Ishikawa (cell line): ENCODE measurements around the gene LSAMP.

ENCODE experiments used
- CEBPB ChIP-seq: IDR thresholded peaks from 2 replicates; pipeline ENCODE4 v1.6.1; 2012
- CREB1 ChIP-seq: IDR thresholded peaks from 2 replicates; pipeline ENCODE4 v1.6.1; 2012; ENCODE audit warnings: low read depth
- EGR1 ChIP-seq: IDR thresholded peaks from 2 replicates; pipeline ENCODE4 v1.6.1; 2012
- EP300 ChIP-seq: IDR thresholded peaks from 2 replicates; pipeline ENCODE4 v1.6.1; 2012; ENCODE audit warnings: borderline replicate concordance
- FOXM1 ChIP-seq: IDR thresholded peaks from 2 replicates; pipeline ENCODE4 v1.6.1; 2012; ENCODE audit warnings: low read depth, borderline replicate concordance
- NFIC ChIP-seq: IDR thresholded peaks from 2 replicates; pipeline ENCODE4 v1.6.1; 2012
- RAD21 ChIP-seq: IDR thresholded peaks from 2 replicates; pipeline ENCODE4 v1.6.1; 2012; ENCODE audit warnings: low read depth
- TAF1 ChIP-seq: IDR thresholded peaks from 2 replicates; pipeline ENCODE4 v1.6.1; 2012; ENCODE audit warnings: low read depth, mild to moderate bottlenecking
- TCF12 ChIP-seq: IDR thresholded peaks from 2 replicates; pipeline ENCODE4 v1.6.1; 2012; ENCODE audit warnings: low read depth
- TEAD4 ChIP-seq: IDR thresholded peaks from 2 replicates; pipeline ENCODE4 v1.6.1; 2012
- USF1 ChIP-seq: IDR thresholded peaks from 2 replicates; pipeline ENCODE4 v1.6.1; 2012
- YY1 ChIP-seq: IDR thresholded peaks from 2 replicates; pipeline ENCODE4 v1.6.1; 2012; ENCODE audit warnings: low read depth
- ZBTB7A ChIP-seq: IDR thresholded peaks from 2 replicates; pipeline ENCODE4 v1.6.1; 2012; ENCODE audit warnings: low read depth
- TF ChIP-seq, protein P1 (sequence below): IDR thresholded peaks from 2 replicates; pipeline ENCODE4 v1.6.1; 2012
- TF ChIP-seq, protein P2 (sequence below): IDR thresholded peaks from 2 replicates; pipeline ENCODE4 v1.6.1; 2012; ENCODE audit warnings: low read depth, mild to moderate bottlenecking

Gene LSAMP

GRCh38 chr3:115905871-115906270, 539.4 kb downstream of the LSAMP start:
- TF ChIP-seq, protein P1, sequence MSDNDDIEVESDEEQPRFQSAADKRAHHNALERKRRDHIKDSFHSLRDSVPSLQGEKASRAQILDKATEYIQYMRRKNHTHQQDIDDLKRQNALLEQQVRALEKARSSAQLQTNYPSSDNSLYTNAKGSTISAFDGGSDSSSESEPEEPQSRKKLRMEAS = no peak
- TF ChIP-seq USF1 (no peak), NFIC (no peak)
- TF ChIP-seq, protein P2, sequence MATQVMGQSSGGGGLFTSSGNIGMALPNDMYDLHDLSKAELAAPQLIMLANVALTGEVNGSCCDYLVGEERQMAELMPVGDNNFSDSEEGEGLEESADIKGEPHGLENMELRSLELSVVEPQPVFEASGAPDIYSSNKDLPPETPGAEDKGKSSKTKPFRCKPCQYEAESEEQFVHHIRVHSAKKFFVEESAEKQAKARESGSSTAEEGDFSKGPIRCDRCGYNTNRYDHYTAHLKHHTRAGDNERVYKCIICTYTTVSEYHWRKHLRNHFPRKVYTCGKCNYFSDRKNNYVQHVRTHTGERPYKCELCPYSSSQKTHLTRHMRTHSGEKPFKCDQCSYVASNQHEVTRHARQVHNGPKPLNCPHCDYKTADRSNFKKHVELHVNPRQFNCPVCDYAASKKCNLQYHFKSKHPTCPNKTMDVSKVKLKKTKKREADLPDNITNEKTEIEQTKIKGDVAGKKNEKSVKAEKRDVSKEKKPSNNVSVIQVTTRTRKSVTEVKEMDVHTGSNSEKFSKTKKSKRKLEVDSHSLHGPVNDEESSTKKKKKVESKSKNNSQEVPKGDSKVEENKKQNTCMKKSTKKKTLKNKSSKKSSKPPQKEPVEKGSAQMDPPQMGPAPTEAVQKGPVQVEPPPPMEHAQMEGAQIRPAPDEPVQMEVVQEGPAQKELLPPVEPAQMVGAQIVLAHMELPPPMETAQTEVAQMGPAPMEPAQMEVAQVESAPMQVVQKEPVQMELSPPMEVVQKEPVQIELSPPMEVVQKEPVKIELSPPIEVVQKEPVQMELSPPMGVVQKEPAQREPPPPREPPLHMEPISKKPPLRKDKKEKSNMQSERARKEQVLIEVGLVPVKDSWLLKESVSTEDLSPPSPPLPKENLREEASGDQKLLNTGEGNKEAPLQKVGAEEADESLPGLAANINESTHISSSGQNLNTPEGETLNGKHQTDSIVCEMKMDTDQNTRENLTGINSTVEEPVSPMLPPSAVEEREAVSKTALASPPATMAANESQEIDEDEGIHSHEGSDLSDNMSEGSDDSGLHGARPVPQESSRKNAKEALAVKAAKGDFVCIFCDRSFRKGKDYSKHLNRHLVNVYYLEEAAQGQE = no peak

- TF ChIP-seq, protein P1 = no peak
- TF ChIP-seq NFIC (no peak), ZBTB7A (no peak), TCF12 (no peak), USF1 (no peak), TEAD4 (no peak), TAF1 (no peak), CEBPB (no peak), EP300 (no peak), FOXM1 (no peak), RAD21 (no peak), EGR1 (no peak), CREB1 (no peak), YY1 (no peak)
- TF ChIP-seq, protein P2 = no peak
Measured at GRCh38 chr3:115903843-115904242, 541.4 kb downstream of the LSAMP start.

GRCh38 chr3:115901008-115901407, 544.3 kb downstream of the LSAMP start:
- TF ChIP-seq, protein P1 = no peak
- no peak for TF ChIP-seq CREB1
- no peak for TF ChIP-seq NFIC
- no peak for TF ChIP-seq TCF12
- TF ChIP-seq FOXM1 = no peak
- TF ChIP-seq EGR1 = no peak
- TF ChIP-seq, protein P2 = no peak

- TF ChIP-seq CEBPB (no peak), EP300 (no peak), USF1 (no peak), CREB1 (no peak)
Measured at GRCh38 chr3:115899535-115899934, 545.8 kb downstream of the LSAMP start.
